ENCODE data around the gene PDE1A.

The PDE1A gene

GRCh38 chr2:182165202-182165601, 261.6 kb downstream of the PDE1A start:
- Histone ChIP-seq H3K27me3 (replicated peaks) (no peaks in the 10 kb centered on the region), H3K36me3 (replicated peaks) (no peaks in the 10 kb centered on the region), H3K27ac (no peak overlapping the region), H3K4me3 (ENCODE audit: low read depth, low read length) (no peak overlapping the region)
- no peak for TF ChIP-seq CTCF (IDR thresholded peaks at IDR 0.05; ENCODE audit: low read depth, low read length, missing control alignments)
- DNase-seq = no peak
- in situ Hi-C loops (cut with HindIII; ENCODE audit: low pct_ligation_motif_present, low sequenced_read_pairs) = no loop called here

- in situ Hi-C loops (cut with HindIII; ENCODE audit: low pct_ligation_motif_present, low sequenced_read_pairs) = no loop called here
- Histone ChIP-seq H3K27ac (no peak overlapping the region), H3K27me3 (replicated peaks) (no peaks in the 10 kb centered on the region), H3K36me3 (replicated peaks) (no peaks in the 10 kb centered on the region), H3K4me3 (ENCODE audit: low read depth, low read length) (no peak overlapping the region)
- DNase-seq = no peak
- no peak for TF ChIP-seq CTCF (IDR thresholded peaks at IDR 0.05; ENCODE audit: low read depth, low read length, missing control alignments)
Observed at GRCh38 chr2:182164686-182165085, 262.1 kb downstream of the PDE1A start.

- no peak overlapping the region for H3K4me3 ChIP-seq (ENCODE audit: low read depth, low read length)
- no peak overlapping the region for H3K27ac ChIP-seq
Observed at GRCh38 chr2:182163878-182164277, 263.0 kb downstream of the PDE1A start.

GRCh38 chr2:182148344-182148743, 278.5 kb downstream of the PDE1A start:
- no peak for TF ChIP-seq CTCF (IDR thresholded peaks at IDR 0.05; ENCODE audit: low read depth, low read length, missing control alignments)
- in situ Hi-C loops (cut with HindIII; ENCODE audit: low pct_ligation_motif_present, low sequenced_read_pairs) = no loop called here
- no peak overlapping the region for H3K27ac ChIP-seq
- no peaks in the 10 kb centered on the region for H3K27me3 ChIP-seq (replicated peaks)
- no peak overlapping the region for H3K4me3 ChIP-seq (ENCODE audit: low read depth, low read length)
- DNase-seq = no peak
- H3K36me3 ChIP-seq (replicated peaks) = no peaks in the 10 kb centered on the region

More at GRCh38 chr2:182163878-182164277, 263.0 kb downstream of the PDE1A start:
- Histone ChIP-seq H3K27me3 (replicated peaks) (no peaks in the 10 kb centered on the region), H3K36me3 (replicated peaks) (no peaks in the 10 kb centered on the region)
- in situ Hi-C loops (cut with HindIII; ENCODE audit: low pct_ligation_motif_present, low sequenced_read_pairs) = no loop called here
- DNase-seq = no peak
- TF ChIP-seq CTCF (IDR thresholded peaks at IDR 0.05; ENCODE audit: low read depth, low read length, missing control alignments) = no peak

GRCh38 chr2:182144776-182145165, 282.1 kb downstream of the PDE1A start:
- TF ChIP-seq CTCF (IDR thresholded peaks at IDR 0.05; ENCODE audit: low read depth, low read length, missing control alignments) = no peak
- Histone ChIP-seq H3K27me3 (replicated peaks) (no peaks in the 10 kb centered on the region), H3K4me3 (ENCODE audit: low read depth, low read length) (no peak overlapping the region), H3K27ac (no peak overlapping the region), H3K36me3 (replicated peaks) (no peaks in the 10 kb centered on the region)
- in situ Hi-C loops (cut with HindIII; ENCODE audit: low pct_ligation_motif_present, low sequenced_read_pairs) = no loop called here
- DNase-seq = peak; percentile 46

GRCh38 chr2:182144041-182144775, 282.6 kb downstream of the PDE1A start:
- Histone ChIP-seq H3K27me3 (replicated peaks) (no peaks in the 10 kb centered on the region), H3K27ac (no peak overlapping the region), H3K4me3 (ENCODE audit: low read depth, low read length) (no peak overlapping the region), H3K36me3 (replicated peaks) (no peaks in the 10 kb centered on the region)
- TF ChIP-seq CTCF (IDR thresholded peaks at IDR 0.05; ENCODE audit: low read depth, low read length, missing control alignments) = no peak
- in situ Hi-C loops (cut with HindIII; ENCODE audit: low pct_ligation_motif_present, low sequenced_read_pairs) = no loop called here
- no peak for DNase-seq

All from brain microvascular endothelial cell (primary cell).